H1 (cell line): ENCODE data around the gene OR2D2. TPM values are rescaled to one million over a fixed set of nuclear protein-coding genes. Genes with fewer than 3 reads are reported as not detected.

Experiments
- CTCF ChIA-PET: fragments of 300-600 bp; sonication (Branson Sonifier 250); formaldehyde crosslinking; loops from one replicate; lab custom pipeline; 2021; ENCODE audit not compliant: partially characterized antibody; lab: Charles Lee
- POLR2A ChIA-PET: fragments of 300-600 bp; sonication (Branson Sonifier 250); formaldehyde crosslinking; loops from one replicate; lab custom pipeline; 2021; ENCODE audit warnings: inconsistent platforms; ENCODE audit not compliant: partially characterized antibody; lab: Charles Lee
- DNase-seq, 2 experiments: peaks; one replicate each; pipeline versions ENCODE4 v3.0.0 to v3.0.0-alpha.2; 2010 to 2022; ENCODE audit warnings: low spot score in 2 of 2, low read depth in 1 of 2, mixed read lengths in 1 of 2
- FAIRE-seq: peaks from 2 replicates; lab custom pipeline; 2011; peaks lifted over from hg19 to GRCh38; lab: Jason Lieb, UNC
- H2AFZ ChIP-seq: 2 replicates; pipeline ENCODE4 v1.8.1; 2012; ENCODE audit warnings: low read length, inconsistent platforms
- H2AK5ac ChIP-seq: 2 replicates; pipeline ENCODE4 v1.6.1; 2013; ENCODE audit warnings: low read depth, low read length
- H2BK120ac ChIP-seq: replicated peaks from 2 replicates; pipeline ENCODE3; 2013; ENCODE audit warnings: low read depth, low read length, inconsistent platforms
- H2BK12ac ChIP-seq: 2 replicates; pipeline ENCODE4 v1.6.1; 2013; ENCODE audit warnings: low read depth, low read length
- H2BK15ac ChIP-seq: 2 replicates; pipeline ENCODE4 v1.6.1; 2013; ENCODE audit warnings: low read length
- H2BK20ac ChIP-seq: 2 replicates; pipeline ENCODE4 v1.6.1; 2013; ENCODE audit warnings: low read length
- H2BK5ac ChIP-seq: 2 replicates; pipeline ENCODE4 v1.6.1; 2013; ENCODE audit warnings: low read depth, low read length
- H3K14ac ChIP-seq: 2 replicates; pipeline ENCODE4 v1.6.1; 2013; ENCODE audit warnings: inconsistent platforms; ENCODE audit not compliant: insufficient read length
- H3K18ac ChIP-seq: 2 replicates; pipeline ENCODE4 v1.6.1; 2013; ENCODE audit warnings: low read length; ENCODE audit errors: extremely low read depth
- H3K23ac ChIP-seq: 2 replicates; pipeline ENCODE4 v1.6.1; 2013; ENCODE audit warnings: inconsistent platforms; ENCODE audit not compliant: insufficient read length
- H3K23me2 ChIP-seq: 2 replicates; pipeline ENCODE4 v1.6.1; 2013; ENCODE audit warnings: low read depth, low read length
- H3K27ac ChIP-seq: 2 replicates; pipeline ENCODE4 v1.6.1; 2011; ENCODE audit warnings: low read depth, low read length, inconsistent platforms
- H3K27me3 ChIP-seq, 4 experiments: replicated peaks in 1 of 4; 1 replicate in 1 of 4; 2 replicates in 3 of 4; pipeline versions ENCODE4 v1.6.1 to v1.8.1; 2011 to 2013; ENCODE audit warnings: low read length in 3 of 4, mild to moderate bottlenecking in 3 of 4, inconsistent platforms in 2 of 4, mixed read lengths in 2 of 4, moderate library complexity in 1 of 4; ENCODE audit not compliant: control insufficient read depth in 3 of 4, insufficient read depth in 3 of 4; ENCODE audit errors: extremely low read depth in 1 of 4
- H3K36me3 ChIP-seq, 4 experiments: 2 replicates each; pipeline versions ENCODE4 v1.6.1 to v1.8.1; 2011 to 2013; ENCODE audit warnings: mild to moderate bottlenecking in 4 of 4, low read length in 3 of 4, moderate library complexity in 2 of 4, control low read depth in 1 of 4, inconsistent platforms in 1 of 4; ENCODE audit not compliant: insufficient read depth in 4 of 4, control insufficient read depth in 2 of 4
- H3K4ac ChIP-seq: replicated peaks from 2 replicates; pipeline ENCODE3; 2013; ENCODE audit warnings: low read length, low read depth, mixed read lengths, inconsistent platforms; ENCODE audit not compliant: insufficient read length
- H3K4me1 ChIP-seq, 4 experiments: replicated peaks in 1 of 4; 1 replicate in 1 of 4; 2 replicates in 3 of 4; pipeline versions ENCODE4 v1.6.1 to v1.8.1; 2011 to 2013; ENCODE audit warnings: low read length in 3 of 4, inconsistent platforms in 2 of 4, mixed read lengths in 1 of 4; ENCODE audit not compliant: insufficient read depth in 4 of 4, control insufficient read depth in 3 of 4
- H3K4me2 ChIP-seq, 2 experiments: 2 replicates each; pipeline versions ENCODE4 v1.6.1 to v1.8.1; 2011 to 2013; ENCODE audit warnings: low read depth in 2 of 2, low read length in 2 of 2, control low read depth in 1 of 2, inconsistent platforms in 1 of 2, mild to moderate bottlenecking in 1 of 2; ENCODE audit not compliant: insufficient read depth in 1 of 2
- H3K4me3 ChIP-seq, 4 experiments: fragments of 200-600, 300-600 bp in 1 of 4; sonication (generic), shearing (Covaris generic), sonication (Bioruptor Twin) in 1 of 4; 2 replicates each; pipeline versions ENCODE4 v1.5.1 to v1.8.1; 2011 to 2016; ENCODE audit warnings: low read length in 4 of 4, low read depth in 3 of 4, control low read depth in 2 of 4, inconsistent platforms in 2 of 4, mild to moderate bottlenecking in 2 of 4, mixed read lengths in 1 of 4, moderate library complexity in 1 of 4; ENCODE audit not compliant: insufficient read depth in 2 of 4; ENCODE audit errors: extremely low read depth in 1 of 4
- H3K56ac ChIP-seq: replicated peaks from 2 replicates; pipeline ENCODE3; 2013; ENCODE audit warnings: low read depth, mild to moderate bottlenecking, mixed read lengths, low read length, inconsistent platforms; ENCODE audit not compliant: insufficient read length
- H3K79me1 ChIP-seq: 2 replicates; pipeline ENCODE4 v1.6.1; 2013; ENCODE audit warnings: low read depth, low read length, control low read depth
- H3K79me2 ChIP-seq, 2 experiments: 2 replicates each; pipeline versions ENCODE4 v1.6.1 to v1.8.1; 2012 to 2013; ENCODE audit warnings: low read length in 2 of 2, mild to moderate bottlenecking in 2 of 2, inconsistent platforms in 1 of 2; ENCODE audit not compliant: insufficient read depth in 2 of 2, control insufficient read depth in 1 of 2
- H3K9ac ChIP-seq, 4 experiments: replicated peaks in 1 of 4; 1 replicate in 1 of 4; 2 replicates in 3 of 4; pipeline versions ENCODE4 v1.6.1 to v1.8.1; 2011 to 2013; ENCODE audit warnings: low read depth in 3 of 4, low read length in 3 of 4, control low read depth in 2 of 4, mild to moderate bottlenecking in 2 of 4, moderate library complexity in 2 of 4, inconsistent platforms in 1 of 4; ENCODE audit errors: extremely low read depth in 1 of 4
- H3K9me3 ChIP-seq, 2 experiments: 2 replicates each; pipeline versions ENCODE4 v1.6.1 to v1.8.1; 2012 to 2013; ENCODE audit warnings: mild to moderate bottlenecking in 2 of 2, moderate library complexity in 2 of 2, control low read depth in 1 of 2, inconsistent platforms in 1 of 2, low read depth in 1 of 2, low read length in 1 of 2, mixed read lengths in 1 of 2; ENCODE audit not compliant: insufficient read depth in 2 of 2
- H4K20me1 ChIP-seq, 2 experiments: replicated peaks in 1 of 2; 2 replicates each; pipeline versions ENCODE3 to v1.8.1; 2011 to 2013; ENCODE audit warnings: inconsistent platforms in 2 of 2, low read length in 2 of 2, mild to moderate bottlenecking in 1 of 2; ENCODE audit not compliant: insufficient read depth in 2 of 2, control insufficient read depth in 1 of 2
- H4K5ac ChIP-seq: 2 replicates; pipeline ENCODE4 v1.6.1; 2013; ENCODE audit warnings: low read length, low read depth, mixed read lengths, inconsistent platforms; ENCODE audit not compliant: insufficient read length
- H4K8ac ChIP-seq: 2 replicates; pipeline ENCODE4 v1.8.0; 2013; ENCODE audit warnings: mild to moderate bottlenecking, moderate library complexity, low read length, inconsistent platforms; ENCODE audit not compliant: insufficient read depth; ENCODE audit errors: extremely low read depth
- H4K91ac ChIP-seq: replicated peaks from 2 replicates; pipeline ENCODE3; 2013; ENCODE audit warnings: low read length, mixed read lengths, inconsistent platforms; ENCODE audit not compliant: insufficient read length
- SIN3A ChIP-seq, 2 experiments: IDR thresholded peaks in 1 of 2; conservative IDR thresholded peaks in 1 of 2; 2 replicates each; pipeline ENCODE4 v1.6.1; 2011 to 2012; ENCODE audit warnings: low read length in 2 of 2, improper control_type of control experiment in 1 of 2, low read depth in 1 of 2, mild to moderate bottlenecking in 1 of 2
- WGBS, 2 experiments: shearing (Covaris generic) in 1 of 2; methylation state at CpG; one replicate each; pipeline versions ENCODE4 v1.1.6 to v1.1.7; 2013 to 2015; ENCODE audit warnings: low lambda C conversion rate in 2 of 2, mixed read lengths in 2 of 2, inconsistent platforms in 1 of 2, low coverage in 1 of 2, missing lambda C conversion rate in 1 of 2; ENCODE audit not compliant: insufficient replicate concordance in 2 of 2, insufficient coverage in 1 of 2, insufficient read length in 1 of 2; ENCODE audit errors: extremely low coverage in 1 of 2, missing lambda C conversion rate in 1 of 2; 5-methylcytosine and 5-hydroxymethylcytosine counted together
- polyA plus RNA-seq, 7 experiments: library from polyadenylated mRNA; depleted of rRNA in 3 of 7; stranded (reverse) in 5 of 7; unstranded in 2 of 7; fragments of >200 nt in 5 of 7; fragments of 200-250 nt in 2 of 7; gene quantifications; 1 replicate in 5 of 7; 2 replicates in 1 of 7; 4 replicates in 1 of 7; pipeline versions ENCODE4 v1.2.1 to v1.2.3, GENCODE V29; 2011 to 2013; ENCODE audit warnings: missing spikeins in 2 of 7, mixed read lengths in 2 of 7
- total RNA-seq: library from RNA; stranded (reverse); fragmentation: NEBNext Ultra II Directional; extraction: Animal tissue kit (Norgen Biotek cat#: 25700); gene quantifications from 2 replicates; pipeline ENCODE4 v1.2.1, GENCODE V29; 2021

Gene OR2D2
- total and polyA plus RNA-seq, 2 of the 8 experiments (the other 6 are each of a cell fraction or from before 2014, with no cell fraction given), result 0.15 TPM; not detected in 1

- ChIA-PET CTCF (interaction anchor here (0.6 to 1.7 kb wide), 4 partner anchors 11 to 1190 kb away, joined by 3 to 5 read pairs (median 4); partner anchors contain the start of genes OR10A4 and OR2AG2), POLR2A (interaction anchor here (1.1 kb wide), 1 partner anchor 10 kb away, joined by 4 read pairs; no protein-coding TSS in a partner anchor)
- H4K91ac ChIP-seq, result no peak overlapping the region
- H3K23me2 ChIP-seq, result no peaks in the 10 kb centered on the region
- H3K79me2 ChIP-seq, result no peaks in the 10 kb centered on the region
- H3K4me1 ChIP-seq, result no peaks in the 10 kb centered on the region
- no peak overlapping the region for H3K27ac ChIP-seq
- no peak overlapping the region for H3K18ac ChIP-seq
- no peaks in the 10 kb centered on the region for H3K27me3 ChIP-seq
- H4K5ac ChIP-seq, result no peak overlapping the region
- no peak overlapping the region for H3K4ac ChIP-seq
- DNase-seq, result no peak
- H3K9ac ChIP-seq, result no peak overlapping the region
- no peak for FAIRE-seq
- H2BK5ac ChIP-seq, result no peak overlapping the region
- no peak overlapping the region for H3K56ac ChIP-seq
- H4K8ac ChIP-seq, result no peak overlapping the region
- H2BK120ac ChIP-seq, result no peak overlapping the region
- H3K4me2 ChIP-seq, result no peak overlapping the region
- no peak overlapping the region for H3K23ac ChIP-seq
- no peaks in the 10 kb centered on the region for H3K36me3 ChIP-seq
- no peaks in the 10 kb centered on the region for H4K20me1 ChIP-seq
- H3K79me1 ChIP-seq, result no peaks in the 10 kb centered on the region
- H3K9me3 ChIP-seq, result no peaks in the 10 kb centered on the region
- H2BK20ac ChIP-seq, result no peak overlapping the region
- no peak overlapping the region for H2BK12ac ChIP-seq
- WGBS, 2 experiments, result 81% methylated on average over 1 of the region's 1 CpG; no CpG with 5 or more reads in 1 of the 2 experiments
- H2AFZ ChIP-seq, result no peak overlapping the region
- no peak overlapping the region for H3K14ac ChIP-seq
- no peak overlapping the region for H2BK15ac ChIP-seq
- no peak overlapping the region for H2AK5ac ChIP-seq
- H3K4me3 ChIP-seq, result no peak overlapping the region
- TF ChIP-seq SIN3A (conservative IDR thresholded peaks at IDR 0.05 in 1 of 2, IDR thresholded peaks at IDR 0.05 in 1 of 2; ENCODE audit: low read depth in 1 of 2, low read length in 2 of 2), result no peak
Measured at GRCh38 chr11:6864438-6864837, 27.9 kb downstream of the OR2D2 start.
